Measurements from ENCODE around the gene FA2H.
"Not testable (repeated sequence)": the region's sequence is repeated elsewhere in the genome, so short reads cannot be mapped to it uniquely, and the experiment has no call there.

Gene FA2H

DNA sequence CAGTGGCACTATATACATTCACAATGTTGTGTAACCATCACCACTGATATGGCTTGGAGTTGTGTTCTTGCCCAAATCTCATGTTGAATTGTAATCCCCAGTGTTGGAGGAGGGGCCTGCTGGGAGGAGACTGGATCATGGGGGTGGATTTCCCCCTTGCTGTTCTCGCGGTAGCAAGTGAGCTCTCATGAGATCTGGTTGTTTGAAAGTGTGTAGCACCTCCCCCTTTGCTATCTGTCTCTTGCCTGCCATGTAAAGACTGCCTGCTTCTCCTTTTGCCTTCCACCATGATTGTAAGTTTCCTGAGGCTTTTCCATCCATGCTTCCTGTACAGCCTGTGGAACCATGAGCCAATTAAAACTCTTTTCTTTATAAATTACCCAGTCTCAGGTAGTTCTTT is 17.1 kb upstream of the FA2H start:
- not testable (repeated sequence) for H3K4me1 ChIP-seq (ENCODE audit: control insufficient read depth, insufficient read depth, low read length); H3K9me3 ChIP-seq (ENCODE audit: control insufficient read depth, low read length); H3K36me3 ChIP-seq (ENCODE audit: control insufficient read depth, insufficient read depth, low read length); H3K4me3 ChIP-seq (ENCODE audit: low read length); H3K27me3 ChIP-seq (ENCODE audit: control insufficient read depth, insufficient read depth, low read length); H3K9ac ChIP-seq (ENCODE audit: low read length)

DNA sequence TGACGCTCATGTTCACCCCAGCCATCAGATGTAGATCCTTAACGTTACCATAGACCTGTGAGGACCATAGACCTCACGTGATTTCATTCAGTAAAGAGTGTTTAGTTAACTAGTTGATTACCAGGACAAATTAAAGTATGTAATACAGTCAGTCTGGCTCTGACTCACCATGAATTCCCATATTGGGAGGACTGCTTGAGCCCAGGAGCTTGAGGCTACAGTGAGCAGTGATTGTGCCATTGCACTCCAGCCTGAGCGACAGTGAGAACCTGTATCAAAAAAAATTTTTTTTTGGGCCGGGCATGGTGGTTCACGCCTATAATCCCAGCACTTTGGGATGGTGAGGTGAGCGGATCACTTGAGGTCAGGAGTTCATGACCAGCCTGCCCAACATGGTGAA is 13.5 kb upstream of the FA2H start:
- no peaks in the 10 kb centered on the region for H3K27me3 ChIP-seq (ENCODE audit: control insufficient read depth, insufficient read depth, low read length)
- H3K4me3 ChIP-seq (ENCODE audit: low read length), result no peak overlapping the region
- no peaks in the 10 kb centered on the region for H3K9me3 ChIP-seq (ENCODE audit: control insufficient read depth, low read length)
- H3K4me1 ChIP-seq (ENCODE audit: control insufficient read depth, insufficient read depth, low read length), result no peaks in the 10 kb centered on the region
- no peak overlapping the region for H3K9ac ChIP-seq (ENCODE audit: low read length)
- no peaks in the 10 kb centered on the region for H3K36me3 ChIP-seq (ENCODE audit: control insufficient read depth, insufficient read depth, low read length)

GRCh38 chr16:74785031-74785430 is 10.4 kb upstream of the FA2H start:
- H3K9ac ChIP-seq (ENCODE audit: low read length), result no peak overlapping the region
- H3K27me3 ChIP-seq (ENCODE audit: control insufficient read depth, insufficient read depth, low read length), result no peaks in the 10 kb centered on the region
- no peak overlapping the region for H3K4me3 ChIP-seq (ENCODE audit: low read length)
- peaks cover 9% of the 10 kb centered on the region for H3K4me1 ChIP-seq (ENCODE audit: control insufficient read depth, insufficient read depth, low read length)
- H3K36me3 ChIP-seq (ENCODE audit: control insufficient read depth, insufficient read depth, low read length), result no peaks in the 10 kb centered on the region
- H3K9me3 ChIP-seq (ENCODE audit: control insufficient read depth, low read length), result no peaks in the 10 kb centered on the region

- peaks cover 21% of the 10 kb centered on the region for H3K4me1 ChIP-seq (ENCODE audit: control insufficient read depth, insufficient read depth, low read length)
- peaks cover 3% of the 10 kb centered on the region for H3K36me3 ChIP-seq (ENCODE audit: control insufficient read depth, insufficient read depth, low read length)
- H3K9me3 ChIP-seq (ENCODE audit: control insufficient read depth, low read length), result no peaks in the 10 kb centered on the region
- H3K9ac ChIP-seq (ENCODE audit: low read length), result peak overlapping the region; percentile 67
- H3K4me3 ChIP-seq (ENCODE audit: low read length), result no peak overlapping the region
- H3K27me3 ChIP-seq (ENCODE audit: control insufficient read depth, insufficient read depth, low read length), result peaks cover 6% of the 10 kb centered on the region
Measured at GRCh38 chr16:74778646-74779045, 4.0 kb upstream of the FA2H start.

GRCh38 chr16:74776926-74777325 is 2.3 kb upstream of the FA2H start:
- Histone ChIP-seq H3K27me3 (ENCODE audit: control insufficient read depth, insufficient read depth, low read length) (peaks cover 9% of the 10 kb centered on the region), H3K4me3 (ENCODE audit: low read length) (no peak overlapping the region), H3K9ac (ENCODE audit: low read length) (no peak overlapping the region), H3K36me3 (ENCODE audit: control insufficient read depth, insufficient read depth, low read length) (peaks cover 4% of the 10 kb centered on the region), H3K4me1 (ENCODE audit: control insufficient read depth, insufficient read depth, low read length) (peaks cover 25% of the 10 kb centered on the region), H3K9me3 (ENCODE audit: control insufficient read depth, low read length) (no peaks in the 10 kb centered on the region)

DNA sequence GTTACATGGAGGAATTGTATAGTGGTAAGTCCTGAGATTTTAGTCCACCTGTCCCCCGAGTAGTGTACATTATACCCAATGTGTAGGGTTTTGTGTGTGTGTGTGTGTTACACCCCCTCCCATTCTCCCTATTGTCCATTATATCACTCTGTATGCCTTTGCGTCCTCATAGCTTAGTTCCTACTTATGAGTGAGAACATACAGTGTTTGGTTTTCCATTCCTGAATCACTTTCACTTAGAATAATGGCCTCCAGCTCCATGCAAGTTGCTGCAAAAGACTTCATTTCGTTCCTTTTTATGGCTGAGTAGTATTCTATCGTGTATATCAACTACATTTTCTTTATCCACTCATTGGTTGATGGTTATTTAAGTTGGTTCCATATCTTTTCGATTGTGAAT is 635 bp upstream of the FA2H start:
- Histone ChIP-seq H3K27me3 (ENCODE audit: control insufficient read depth, insufficient read depth, low read length) (peaks cover 9% of the 10 kb centered on the region), H3K9ac (ENCODE audit: low read length) (peak overlapping the region; percentile 71), H3K4me1 (ENCODE audit: control insufficient read depth, insufficient read depth, low read length) (peaks cover 31% of the 10 kb centered on the region), H3K36me3 (ENCODE audit: control insufficient read depth, insufficient read depth, low read length) (peaks cover 4% of the 10 kb centered on the region), H3K4me3 (ENCODE audit: low read length) (peak overlapping the region; percentile 23), H3K9me3 (ENCODE audit: control insufficient read depth, low read length) (no peaks in the 10 kb centered on the region)

- peaks cover 4% of the 10 kb centered on the region for H3K36me3 ChIP-seq (ENCODE audit: control insufficient read depth, insufficient read depth, low read length)
- peaks cover 27% of the 10 kb centered on the region for H3K4me1 ChIP-seq (ENCODE audit: control insufficient read depth, insufficient read depth, low read length)
- H3K9me3 ChIP-seq (ENCODE audit: control insufficient read depth, low read length), result no peaks in the 10 kb centered on the region
- H3K9ac ChIP-seq (ENCODE audit: low read length), result peak overlapping the region; percentile 98
- peak overlapping the region; percentile 97 for H3K4me3 ChIP-seq (ENCODE audit: low read length)
- H3K27me3 ChIP-seq (ENCODE audit: control insufficient read depth, insufficient read depth, low read length), result peaks cover 9% of the 10 kb centered on the region
Measured at GRCh38 chr16:74773446-74774222, 986 bp downstream of the FA2H start.

- Histone ChIP-seq H3K4me1 (ENCODE audit: control insufficient read depth, insufficient read depth, low read length) (peaks cover 19% of the 10 kb centered on the region), H3K4me3 (ENCODE audit: low read length) (no peak overlapping the region), H3K9me3 (ENCODE audit: control insufficient read depth, low read length) (no peaks in the 10 kb centered on the region), H3K36me3 (ENCODE audit: control insufficient read depth, insufficient read depth, low read length) (peaks cover 4% of the 10 kb centered on the region), H3K27me3 (ENCODE audit: control insufficient read depth, insufficient read depth, low read length) (peaks cover 9% of the 10 kb centered on the region), H3K9ac (ENCODE audit: low read length) (no peak overlapping the region)
Measured at GRCh38 chr16:74771656-74772315, 2.8 kb downstream of the FA2H start.

- H3K9me3 ChIP-seq (ENCODE audit: control insufficient read depth, low read length), result no peaks in the 10 kb centered on the region
- H3K4me3 ChIP-seq (ENCODE audit: low read length), result no peak overlapping the region
- H3K36me3 ChIP-seq (ENCODE audit: control insufficient read depth, insufficient read depth, low read length), result peaks cover 4% of the 10 kb centered on the region
- no peak overlapping the region for H3K9ac ChIP-seq (ENCODE audit: low read length)
- H3K27me3 ChIP-seq (ENCODE audit: control insufficient read depth, insufficient read depth, low read length), result peaks cover 9% of the 10 kb centered on the region
- H3K4me1 ChIP-seq (ENCODE audit: control insufficient read depth, insufficient read depth, low read length), result peaks cover 19% of the 10 kb centered on the region
Measured at GRCh38 chr16:74770831-74771526, 3.6 kb downstream of the FA2H start.

DNA sequence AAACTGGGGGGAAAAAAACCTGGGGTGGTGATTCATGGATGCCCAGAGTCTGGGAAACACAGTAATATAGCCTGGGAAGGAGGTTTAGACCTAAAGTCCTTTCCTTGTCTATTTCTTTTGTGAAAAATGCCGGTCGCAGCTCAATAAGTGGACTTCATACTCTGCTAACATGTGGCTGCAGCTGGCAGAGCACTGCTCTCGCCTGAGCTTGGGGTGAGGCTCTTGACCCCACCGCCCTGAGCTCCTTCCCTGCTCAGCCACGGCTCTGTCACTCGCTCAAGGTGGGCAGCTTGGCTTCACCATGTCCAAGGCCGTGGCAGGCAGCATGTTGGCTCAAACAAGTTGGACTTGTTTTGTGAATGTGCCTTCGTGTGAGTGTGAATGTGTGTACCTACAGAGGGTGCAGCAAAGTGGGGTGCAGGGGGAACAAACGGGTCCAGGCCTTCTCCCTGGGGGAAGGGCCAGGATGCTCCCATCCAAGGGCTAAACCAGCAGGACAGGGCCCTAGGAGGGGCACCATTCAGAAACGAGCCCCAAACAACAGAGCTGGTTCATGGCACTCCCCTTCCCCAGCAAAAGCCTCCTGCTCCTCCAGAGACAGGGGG is 4.9 kb downstream of the FA2H start:
- Histone ChIP-seq H3K27me3 (ENCODE audit: control insufficient read depth, insufficient read depth, low read length) (peaks cover 9% of the 10 kb centered on the region), H3K9me3 (ENCODE audit: control insufficient read depth, low read length) (no peaks in the 10 kb centered on the region), H3K9ac (ENCODE audit: low read length) (no peak overlapping the region), H3K36me3 (ENCODE audit: control insufficient read depth, insufficient read depth, low read length) (peaks cover 4% of the 10 kb centered on the region), H3K4me3 (ENCODE audit: low read length) (no peak overlapping the region), H3K4me1 (ENCODE audit: control insufficient read depth, insufficient read depth, low read length) (peaks cover 19% of the 10 kb centered on the region)

DNA sequence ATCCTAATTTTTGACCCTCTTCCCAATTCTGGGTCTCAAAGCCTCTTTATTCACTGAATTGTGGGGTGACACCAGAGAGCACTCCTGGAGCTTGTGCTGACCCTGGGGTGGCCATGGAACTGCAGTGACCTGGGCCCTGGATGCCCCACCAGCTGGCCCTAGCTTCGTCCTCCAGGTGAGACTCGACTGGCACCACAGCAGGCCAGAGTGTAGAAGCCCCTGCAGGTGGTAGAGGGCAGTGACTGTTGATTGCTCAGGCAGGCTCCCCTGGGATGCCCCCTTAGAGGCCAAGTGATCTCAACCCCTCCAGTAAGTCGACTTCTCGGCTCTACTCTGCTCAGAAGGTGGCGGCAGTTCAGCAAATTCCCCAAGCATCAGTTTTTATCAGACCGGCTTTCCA is 6.4 kb downstream of the FA2H start:
- no peaks in the 10 kb centered on the region for H3K9me3 ChIP-seq (ENCODE audit: control insufficient read depth, low read length)
- H3K9ac ChIP-seq (ENCODE audit: low read length), result no peak overlapping the region
- no peaks in the 10 kb centered on the region for H3K27me3 ChIP-seq (ENCODE audit: control insufficient read depth, insufficient read depth, low read length)
- H3K4me3 ChIP-seq (ENCODE audit: low read length), result no peak overlapping the region
- peaks cover 19% of the 10 kb centered on the region for H3K4me1 ChIP-seq (ENCODE audit: control insufficient read depth, insufficient read depth, low read length)
- no peaks in the 10 kb centered on the region for H3K36me3 ChIP-seq (ENCODE audit: control insufficient read depth, insufficient read depth, low read length)

DNA sequence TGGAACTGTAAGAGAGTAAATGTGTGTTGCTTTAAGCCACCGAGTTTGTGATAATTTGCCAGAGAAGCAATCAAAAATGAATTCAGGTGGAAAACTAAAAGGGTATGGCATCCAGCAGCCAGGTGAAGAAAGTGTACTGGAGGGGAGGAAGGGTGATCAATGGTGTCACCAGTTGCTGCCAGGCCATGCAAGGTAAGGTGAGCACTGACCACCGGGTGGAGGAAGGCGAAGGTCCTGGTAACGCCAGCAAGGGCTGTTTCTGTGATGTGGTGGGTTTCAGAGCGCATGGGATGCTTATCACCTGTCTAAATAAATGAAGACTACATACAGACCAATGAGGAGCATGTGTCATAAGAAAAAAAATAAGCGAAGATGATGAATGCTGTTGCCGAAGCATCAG is 6.9 kb downstream of the FA2H start:
- H3K4me3 ChIP-seq (ENCODE audit: low read length), result no peak overlapping the region
- H3K27me3 ChIP-seq (ENCODE audit: control insufficient read depth, insufficient read depth, low read length), result no peaks in the 10 kb centered on the region
- H3K36me3 ChIP-seq (ENCODE audit: control insufficient read depth, insufficient read depth, low read length), result no peaks in the 10 kb centered on the region
- no peaks in the 10 kb centered on the region for H3K9me3 ChIP-seq (ENCODE audit: control insufficient read depth, low read length)
- H3K4me1 ChIP-seq (ENCODE audit: control insufficient read depth, insufficient read depth, low read length), result peaks cover 19% of the 10 kb centered on the region
- H3K9ac ChIP-seq (ENCODE audit: low read length), result no peak overlapping the region
